GM04504 (cell line): Measurements from ENCODE around the gene FAM241B.

Experiments used
- DNase-seq: peaks from one replicate; pipeline ENCODE4 v3.0.0-alpha.2; 2012; ENCODE audit warnings: low read depth

FAM241B gene

GRCh38 chr10:69629897-69630650 lies at the start of gene FAM241B:
Gene FAM241B, plus strand, starts transcription at chr10:69630247. Its CDS starts 1,497 bp downstream, at chr10:69631744.
- DNase-seq: no peak

- DNase-seq: no peak
Measured at GRCh38 chr10:69580435-69580834, 49.6 kb upstream of the FAM241B start.

GRCh38 chr10:69583106-69583505 lies 46.9 kb upstream of the FAM241B start:
- no peak for DNase-seq

GRCh38 chr10:69584624-69585023 lies 45.4 kb upstream of the FAM241B start:
- no peak for DNase-seq

- no peak for DNase-seq
Measured at GRCh38 chr10:69588358-69588757, 41.7 kb upstream of the FAM241B start.

GRCh38 chr10:69600761-69601330 lies 29.2 kb upstream of the FAM241B start:
- no peak for DNase-seq

GRCh38 chr10:69609077-69609476 lies 21.0 kb upstream of the FAM241B start:
- no peak for DNase-seq

GRCh38 chr10:69612760-69613159 lies 17.3 kb upstream of the FAM241B start:
- DNase-seq: no peak

- no peak for DNase-seq
Measured at GRCh38 chr10:69614130-69614529, 15.9 kb upstream of the FAM241B start.

- DNase-seq: no peak
Measured at GRCh38 chr10:69616358-69616757, 13.7 kb upstream of the FAM241B start.

- DNase-seq: no peak
Measured at GRCh38 chr10:69618746-69619145, 11.3 kb upstream of the FAM241B start.

GRCh38 chr10:69619626-69620025 lies 10.4 kb upstream of the FAM241B start:
- DNase-seq: no peak

- no peak for DNase-seq
Measured at GRCh38 chr10:69620625-69621024, 9.4 kb upstream of the FAM241B start.

- no peak for DNase-seq
Measured at GRCh38 chr10:69624245-69624786, 5.7 kb upstream of the FAM241B start.

GRCh38 chr10:69626826-69627225 lies 3.2 kb upstream of the FAM241B start:
- no peak for DNase-seq

- DNase-seq: no peak
Measured at GRCh38 chr10:69628891-69629290, 1.2 kb upstream of the FAM241B start.

- DNase-seq: no peak
Measured at GRCh38 chr10:69629519-69629896, 539 bp upstream of the FAM241B start.

- no peak for DNase-seq
Measured at GRCh38 chr10:69630651-69631400, 779 bp downstream of the FAM241B start.

GRCh38 chr10:69631566-69631965 lies 1.5 kb downstream of the FAM241B start:
- DNase-seq: no peak

GRCh38 chr10:69632516-69633199 lies 2.6 kb downstream of the FAM241B start:
- no peak for DNase-seq

GRCh38 chr10:69633673-69634635 lies 3.9 kb downstream of the FAM241B start:
- DNase-seq: no peak
